Muscle of leg (tissue), 11 donors: ENCODE results near the gene ANKMY2. TPM values are rescaled to one million over a fixed set of nuclear protein-coding genes. Genes with fewer than 3 reads are reported as not detected.
"Not testable (repeated sequence)": the region's sequence is repeated elsewhere in the genome, so short reads cannot be mapped to it uniquely, and the experiment has no call there.

ENCODE experiments used
- DNase-seq: peaks from one replicate; pipeline ENCODE4 v3.0.0; 2013
- H3K27ac ChIP-seq: one replicate; pipeline ENCODE4 v1.5.1; 2013; ENCODE audit warnings: mild to moderate bottlenecking, low read length, control low read depth
- H3K27me3 ChIP-seq: one replicate; pipeline ENCODE4 v1.6.1; 2013; ENCODE audit warnings: low read length; ENCODE audit not compliant: control insufficient read depth, insufficient read depth
- H3K36me3 ChIP-seq: one replicate; pipeline ENCODE4 v1.6.1; 2013; ENCODE audit warnings: low read length; ENCODE audit not compliant: control insufficient read depth, insufficient read depth
- H3K4me1 ChIP-seq: one replicate; pipeline ENCODE4 v1.6.1; 2013; ENCODE audit warnings: low read length; ENCODE audit not compliant: control insufficient read depth, insufficient read depth
- H3K4me3 ChIP-seq: one replicate; pipeline ENCODE4 v1.5.1; 2013; ENCODE audit warnings: low read length, control low read depth
- H3K9me3 ChIP-seq: replicated peaks from 2 replicates; pipeline ENCODE4 v1.6.1; 2013; ENCODE audit warnings: low read depth, low read length; ENCODE audit not compliant: control insufficient read depth
- WGBS: methylation state at CpG from one replicate; pipeline ENCODE4 v1.1.5; 2013; ENCODE audit warnings: missing lambda C conversion rate; ENCODE audit not compliant: insufficient coverage; 5-methylcytosine and 5-hydroxymethylcytosine counted together
- polyA plus RNA-seq, 8 donors: library from polyadenylated mRNA; unstranded; fragments of 120-200 nt; gene quantifications; one replicate each; pipeline versions ENCODE4 v1.2.1 to v1.2.3, GENCODE V29; 2013; ENCODE audit warnings: inconsistent platforms in 1 of 8, low replicate concordance in 1 of 8; ENCODE audit not compliant: insufficient read length in 8 of 8, insufficient read depth in 1 of 8
- total RNA-seq: library from RNA; stranded (reverse); fragments of 120-200 nt; gene quantifications from one replicate; pipeline ENCODE4 v1.2.4, GENCODE V29; 2013

Gene ANKMY2
- total and polyA plus RNA-seq, 9 donors: 18.9 to 31.9 (median 22.7) TPM

DNA sequence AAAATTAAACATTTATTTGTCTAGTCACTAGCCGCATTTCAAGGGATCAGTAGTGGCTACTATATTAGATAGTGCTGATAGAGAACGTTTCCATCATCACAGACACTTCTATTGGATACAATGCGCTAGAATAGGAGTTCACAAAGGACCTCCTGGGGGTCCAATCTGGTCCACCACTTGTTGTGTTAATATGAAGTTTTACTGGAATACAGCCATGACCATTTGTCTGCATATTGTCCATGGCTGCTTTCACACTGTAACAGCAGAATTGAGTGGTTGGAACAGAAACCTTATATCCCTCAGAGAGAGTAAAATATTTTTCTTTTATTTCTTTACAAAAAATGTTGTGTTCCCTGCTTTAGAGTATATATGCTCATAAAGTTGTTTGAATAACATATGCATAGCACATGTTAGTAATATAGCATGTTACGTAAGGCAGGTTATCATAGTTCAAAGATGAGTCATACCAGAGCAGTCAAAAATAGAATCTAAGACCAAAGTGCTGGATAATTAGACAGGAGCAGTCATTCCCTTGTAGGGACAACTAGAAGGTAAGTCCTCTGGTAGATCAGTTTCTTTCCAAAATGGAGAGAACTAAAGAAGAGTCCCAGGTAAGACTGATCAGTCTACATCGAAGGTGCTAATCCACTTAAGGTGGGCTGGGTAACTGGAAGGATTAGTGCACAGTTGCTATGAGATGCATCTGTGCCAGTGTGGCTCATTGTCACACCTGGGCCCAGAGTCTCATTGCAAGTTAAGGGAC, 15.3 kb upstream of the ANKMY2 start:
- DNase-seq: peak; percentile 65
- Histone ChIP-seq H3K4me1 (peaks cover 6% of the 10 kb centered on the region), H3K4me3 (no peak overlapping the region), H3K36me3 (no peaks in the 10 kb centered on the region), H3K27me3 (no peaks in the 10 kb centered on the region), H3K9me3 (no peaks in the 10 kb centered on the region), H3K27ac (peak overlapping the region; percentile 75)
- 67% methylated on average over 1 of the region's 5 CpGs for WGBS

DNA sequence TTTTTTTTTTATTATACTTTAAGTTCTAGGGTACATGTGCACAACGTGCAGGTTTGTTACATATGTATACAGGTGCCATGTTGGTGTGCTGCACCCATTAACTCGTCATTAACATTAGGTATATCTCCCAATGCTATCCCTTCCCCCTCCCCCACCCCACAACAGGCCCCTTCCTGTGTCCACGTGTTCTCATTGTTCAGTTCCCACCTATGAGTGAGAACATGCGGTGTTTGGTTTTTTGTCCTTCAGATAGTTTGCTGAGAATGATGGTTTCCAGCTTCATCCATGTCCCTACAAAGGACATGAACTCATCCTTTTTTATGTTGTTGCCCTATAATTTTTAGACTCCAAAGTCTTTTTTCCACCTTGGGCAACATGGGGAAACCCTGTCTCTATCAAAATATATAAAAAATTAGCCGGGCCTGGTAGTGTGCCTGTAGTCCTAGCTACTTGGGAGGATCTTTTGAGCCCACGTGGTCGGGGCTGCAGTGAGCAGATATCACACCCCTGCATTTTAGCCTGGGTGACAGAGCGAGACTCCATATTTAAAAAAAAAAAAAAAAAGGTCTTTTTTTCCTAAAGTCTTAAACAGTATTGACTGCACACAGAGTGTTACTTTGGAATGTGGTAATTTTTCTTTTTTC, 14.4 kb upstream of the ANKMY2 start:
- H3K27ac ChIP-seq: peak overlapping the region; percentile 58
- H3K36me3 ChIP-seq, H3K4me3 ChIP-seq, H3K9me3 ChIP-seq, H3K27me3 ChIP-seq, H3K4me1 ChIP-seq, DNase-seq: not testable (repeated sequence)
- WGBS: 100% methylated on average over 1 of the region's 8 CpGs

DNA sequence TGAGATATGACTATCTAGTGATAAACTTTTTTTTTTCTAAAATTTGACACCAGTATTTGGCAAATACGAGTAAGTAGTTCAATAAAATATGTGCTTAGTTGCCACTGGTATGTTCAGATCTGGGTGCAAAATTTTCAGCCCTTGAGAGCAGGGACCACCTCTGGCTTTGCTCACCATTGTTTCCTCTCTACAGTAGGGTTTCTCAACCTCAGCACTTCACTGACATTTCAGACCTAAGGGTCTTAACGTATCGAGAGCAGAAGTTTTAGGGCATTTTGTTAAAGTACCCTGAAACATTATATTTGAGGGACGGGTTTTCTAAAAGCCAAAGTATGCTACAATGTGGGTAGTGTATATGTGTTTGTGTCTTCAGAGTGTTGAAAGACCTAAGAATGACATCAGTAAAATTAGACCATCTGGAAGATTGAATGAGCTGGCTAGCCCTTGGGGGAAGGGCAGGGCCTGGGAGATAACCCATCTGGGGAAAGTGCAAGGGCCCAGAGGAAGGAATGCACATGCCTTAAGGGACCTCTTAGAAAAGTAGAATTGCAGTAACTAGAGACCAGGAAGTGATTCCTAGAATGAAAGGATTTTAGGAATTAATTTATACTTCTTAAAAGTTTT, 12.2 kb upstream of the ANKMY2 start:
- Histone ChIP-seq H3K36me3 (no peaks in the 10 kb centered on the region), H3K27ac (no peak overlapping the region), H3K4me1 (peaks cover 6% of the 10 kb centered on the region), H3K4me3 (no peak overlapping the region), H3K9me3 (no peaks in the 10 kb centered on the region), H3K27me3 (no peaks in the 10 kb centered on the region)
- WGBS: 87% methylated on average over 1 of the region's 4 CpGs
- DNase-seq: peak; percentile 24

DNA sequence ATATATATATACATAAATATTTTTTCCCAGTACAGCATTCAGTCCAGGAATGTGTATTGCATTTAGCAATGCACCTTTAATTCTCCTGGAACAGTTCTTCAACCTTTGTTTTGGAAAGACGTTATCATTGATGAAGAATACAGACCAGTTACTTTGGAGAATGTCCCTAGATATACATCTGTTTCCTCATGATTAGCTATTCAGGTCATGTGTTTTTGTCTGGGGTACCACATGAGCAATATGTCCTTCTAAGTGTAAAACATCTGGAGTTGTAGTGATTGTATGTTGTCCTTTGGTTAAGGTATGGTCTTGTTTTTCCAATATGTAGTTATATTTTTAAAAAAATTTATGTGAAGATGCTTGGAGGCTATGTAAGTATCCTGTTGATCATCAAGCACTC, 10.6 kb upstream of the ANKMY2 start:
- H3K36me3 ChIP-seq: no peaks in the 10 kb centered on the region
- no peaks in the 10 kb centered on the region for H3K27me3 ChIP-seq
- WGBS: no CpG with 5 or more reads among the region's 1 CpG
- DNase-seq: no peak
- peaks cover 3% of the 10 kb centered on the region for H3K4me1 ChIP-seq
- H3K9me3 ChIP-seq: no peaks in the 10 kb centered on the region
- no peak overlapping the region for H3K4me3 ChIP-seq
- no peak overlapping the region for H3K27ac ChIP-seq

DNA sequence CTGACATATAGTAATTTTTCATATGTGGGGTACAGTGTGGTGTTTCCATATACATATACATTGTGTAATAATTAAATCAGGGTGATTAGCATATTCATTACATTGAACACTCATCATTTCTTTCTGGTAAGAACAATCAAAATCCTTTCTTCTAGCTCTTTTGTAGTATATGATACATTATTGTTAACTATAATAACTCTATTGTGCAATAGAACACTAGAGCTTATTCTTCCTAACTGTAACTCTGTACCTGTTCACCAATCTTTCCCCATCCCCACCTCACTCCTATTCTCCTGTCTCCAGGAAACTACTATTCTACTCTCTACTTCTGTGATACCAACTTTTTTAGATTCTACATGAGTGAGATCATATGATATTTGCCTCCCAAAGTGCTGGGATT, 9.8 kb upstream of the ANKMY2 start:
- H3K4me1 ChIP-seq: no peaks in the 10 kb centered on the region
- H3K27ac ChIP-seq: no peak overlapping the region
- no peaks in the 10 kb centered on the region for H3K9me3 ChIP-seq
- no peaks in the 10 kb centered on the region for H3K36me3 ChIP-seq
- DNase-seq: no peak
- no peaks in the 10 kb centered on the region for H3K27me3 ChIP-seq
- no peak overlapping the region for H3K4me3 ChIP-seq

DNA sequence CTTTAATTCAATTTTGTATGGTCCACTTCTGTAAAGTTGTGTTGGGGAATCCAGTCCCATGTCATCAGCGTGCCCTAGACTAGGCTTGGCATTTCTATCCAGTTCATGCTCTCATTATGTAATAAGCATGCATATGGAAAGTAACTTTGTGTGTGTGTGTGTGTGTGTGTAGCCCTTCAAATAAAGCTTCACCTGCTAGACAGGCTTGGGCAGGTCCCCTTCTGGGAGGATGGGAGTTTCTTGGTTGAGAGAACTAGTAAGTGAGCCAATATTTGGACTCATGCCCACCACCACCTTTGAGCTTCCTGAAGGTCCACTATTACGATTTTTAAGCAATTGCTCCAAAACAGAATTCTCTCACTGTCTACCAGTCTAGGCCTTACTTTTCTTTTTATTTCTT, 7.3 kb upstream of the ANKMY2 start:
- Histone ChIP-seq H3K36me3 (no peaks in the 10 kb centered on the region), H3K4me1 (peaks cover 3% of the 10 kb centered on the region), H3K27ac (no peak overlapping the region), H3K9me3 (no peaks in the 10 kb centered on the region), H3K4me3 (no peak overlapping the region), H3K27me3 (no peaks in the 10 kb centered on the region)
- DNase-seq: no peak
- no CpG with 5 or more reads among the region's 2 CpGs for WGBS

DNA sequence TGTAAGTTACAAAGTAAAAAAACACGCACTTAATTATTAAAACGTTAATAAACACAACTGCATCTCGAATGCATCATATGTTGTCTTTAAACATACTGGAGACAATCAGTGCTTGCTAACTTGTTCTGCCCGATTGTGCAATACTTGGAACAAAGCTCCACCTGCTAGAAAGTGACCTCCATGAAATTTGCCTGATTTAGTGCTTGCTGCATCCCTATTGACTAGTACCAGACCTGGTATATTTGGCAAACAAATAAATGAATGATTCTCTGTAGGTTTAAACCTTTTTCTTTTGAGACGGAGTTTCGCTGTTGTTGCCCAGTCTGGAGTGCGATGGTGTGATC, 6.7 kb upstream of the ANKMY2 start:
- H3K9me3 ChIP-seq: no peaks in the 10 kb centered on the region
- H3K4me1 ChIP-seq: peaks cover 5% of the 10 kb centered on the region
- H3K27ac ChIP-seq: no peak overlapping the region
- H3K4me3 ChIP-seq: no peak overlapping the region
- no peaks in the 10 kb centered on the region for H3K36me3 ChIP-seq
- WGBS: 98% methylated on average over 7 of the region's 7 CpGs
- H3K27me3 ChIP-seq: no peaks in the 10 kb centered on the region
- DNase-seq: no peak

DNA sequence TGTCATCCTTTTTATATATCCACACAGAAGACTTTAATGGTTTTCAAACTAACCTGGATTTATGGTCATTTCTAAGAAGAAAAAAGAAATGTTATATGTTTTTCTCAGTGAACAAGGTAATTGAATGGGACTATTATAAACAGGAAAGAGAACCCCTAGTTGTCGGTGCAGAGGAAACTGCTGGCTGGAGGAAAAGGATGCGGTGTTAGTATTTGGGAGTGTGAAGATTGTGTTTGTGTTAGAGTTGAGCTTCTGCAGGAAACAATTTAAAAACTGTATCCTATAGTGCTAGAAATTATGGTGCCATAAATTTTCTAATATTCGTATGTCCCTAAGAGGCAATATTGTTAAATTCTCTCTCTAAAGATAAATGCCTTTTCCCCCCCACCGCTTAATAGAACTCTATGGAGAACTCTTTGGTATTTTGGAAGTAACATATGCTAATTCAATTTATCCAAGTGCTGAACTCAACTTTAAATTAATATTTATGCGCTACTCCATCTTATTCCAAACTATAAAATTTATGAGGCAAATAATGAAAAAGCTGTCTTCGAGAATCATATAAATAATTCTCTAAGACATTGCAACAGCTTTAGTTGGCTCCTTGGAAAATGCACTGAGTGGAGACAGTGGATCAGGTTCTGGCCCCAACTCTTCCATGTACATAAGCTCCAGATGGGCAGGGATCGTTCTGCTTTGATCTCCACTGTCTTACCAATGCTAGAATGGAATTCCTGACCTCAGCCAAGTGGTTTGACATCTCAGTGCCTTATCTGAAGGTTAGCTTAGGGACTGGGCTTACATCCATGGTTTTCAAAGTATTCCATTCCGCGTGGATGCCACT, 6.1 kb upstream of the ANKMY2 start:
- no peaks in the 10 kb centered on the region for H3K9me3 ChIP-seq
- no peaks in the 10 kb centered on the region for H3K36me3 ChIP-seq
- no peak overlapping the region for H3K27ac ChIP-seq
- peak; percentile 57 for DNase-seq
- peaks cover 6% of the 10 kb centered on the region for H3K4me1 ChIP-seq
- WGBS: 60% methylated on average over 3 of the region's 9 CpGs
- H3K27me3 ChIP-seq: no peaks in the 10 kb centered on the region
- no peak overlapping the region for H3K4me3 ChIP-seq

DNA sequence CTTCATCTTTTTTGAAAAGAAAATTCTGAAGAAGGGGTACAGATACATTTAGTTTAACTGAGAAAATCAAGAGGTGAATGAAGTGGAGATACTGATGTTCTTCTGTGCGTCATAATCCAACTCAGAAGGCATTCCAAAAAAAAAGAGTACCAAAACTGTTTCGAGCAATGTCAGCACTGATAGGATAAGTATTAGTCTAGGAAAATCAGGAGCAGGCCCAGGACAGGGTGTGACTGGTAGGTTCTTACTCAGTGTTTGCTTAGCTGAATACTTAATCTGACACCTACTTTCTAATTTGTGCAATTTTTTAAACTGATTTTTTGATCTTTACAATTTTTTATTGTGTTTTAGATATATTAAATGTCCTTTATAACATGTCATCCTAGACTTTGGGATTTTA, 4.7 kb upstream of the ANKMY2 start:
- no peaks in the 10 kb centered on the region for H3K9me3 ChIP-seq
- H3K4me3 ChIP-seq: no peak overlapping the region
- H3K4me1 ChIP-seq: peaks cover 6% of the 10 kb centered on the region
- no peak overlapping the region for H3K27ac ChIP-seq
- no peak for DNase-seq
- whole genome bisulfite sequencing: no CpG with 5 or more reads among the region's 2 CpGs
- H3K36me3 ChIP-seq: no peaks in the 10 kb centered on the region
- H3K27me3 ChIP-seq: no peaks in the 10 kb centered on the region

DNA sequence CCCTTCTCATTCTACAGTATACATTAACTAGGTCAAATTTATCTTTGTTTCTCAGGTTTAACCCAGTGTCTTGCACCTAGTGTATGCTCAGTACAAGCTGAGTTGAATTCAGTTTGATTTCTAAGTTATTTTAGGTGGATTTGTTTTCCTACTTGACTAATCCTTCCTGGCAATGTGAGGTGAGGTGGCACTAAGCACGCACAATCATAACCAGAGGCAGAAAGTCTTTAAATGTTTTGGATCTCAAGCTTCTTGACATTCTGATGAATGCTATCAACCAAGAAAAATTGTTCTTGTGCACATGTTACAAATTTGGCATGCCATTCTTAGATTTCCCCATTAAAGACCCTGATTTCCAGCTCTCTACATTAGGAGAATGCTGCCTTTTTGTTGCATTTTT, 3.6 kb upstream of the ANKMY2 start:
- H3K9me3 ChIP-seq: no peaks in the 10 kb centered on the region
- H3K4me1 ChIP-seq: peaks cover 9% of the 10 kb centered on the region
- no peak overlapping the region for H3K27ac ChIP-seq
- no peaks in the 10 kb centered on the region for H3K36me3 ChIP-seq
- no CpG with 5 or more reads among the region's 1 CpG for WGBS
- no peak for DNase-seq
- no peaks in the 10 kb centered on the region for H3K27me3 ChIP-seq
- no peak overlapping the region for H3K4me3 ChIP-seq
